ENCODE results near the gene POLR2I. TPM values are rescaled to one million over a fixed set of nuclear protein-coding genes. Genes with fewer than 3 reads are reported as not detected.

POLR2I gene
- polyA plus RNA-seq, 3 donors from 2014 or later: 102 to 136 (median 127) TPM

- H3K4me1 Mint-ChIP-seq: peaks cover 22 to 27% of the 10 kb centered on the region in 2 donors
- peaks cover 4 to 8% (median 7%) of the 10 kb centered on the region in 3 donors for H3K27me3 Mint-ChIP-seq (ENCODE audit: low read depth in 3 of 3)
- peak overlapping the region in 2 of 6 donors; percentile 31 to 36 for H3K27ac Mint-ChIP-seq
- peaks cover 5 to 14% (median 9%) of the 10 kb centered on the region in 3 donors for H3K36me3 Mint-ChIP-seq
- H3K4me3 Mint-ChIP-seq: peak overlapping the region in 1 of 5 donors; percentile 18
- H3K9me3 Mint-ChIP-seq: no peaks in the 10 kb centered on the region
- no peak for DNase-seq
Measured at GRCh38 chr19:36120092-36120983, 5.7 kb upstream of the POLR2I start.

- peaks cover 4 to 12% (median 8%) of the 10 kb centered on the region in 3 donors for H3K36me3 Mint-ChIP-seq
- peaks cover 48 to 53% of the 10 kb centered on the region in 2 donors for H3K4me1 Mint-ChIP-seq
- H3K27me3 Mint-ChIP-seq (ENCODE audit: low read depth in 3 of 3): peaks cover 13 to 20% (median 18%) of the 10 kb centered on the region in 3 donors
- peaks cover 0 to 4% (median 0%) of the 10 kb centered on the region in 6 donors for H3K9me3 Mint-ChIP-seq
- peak overlapping the region; percentile 83 to 95 (median 90) for H3K4me3 Mint-ChIP-seq
- H3K27ac Mint-ChIP-seq: peak overlapping the region; percentile 92 to 99 (median 98)
- DNase-seq: no peak
Measured at GRCh38 chr19:36116344-36116637, 1.6 kb upstream of the POLR2I start.

GRCh38 chr19:36115453-36116343 is 1.0 kb upstream of the POLR2I start, which contains the start of gene TBCB:
TBCB (plus strand) TSS chr19:36115468; CDS start chr19:36115561, 93 bp downstream.
- H3K9me3 Mint-ChIP-seq: peaks cover 0 to 4% (median 0%) of the 10 kb centered on the region in 6 donors
- H3K36me3 Mint-ChIP-seq: peaks cover 4 to 12% (median 8%) of the 10 kb centered on the region in 3 donors
- H3K27me3 Mint-ChIP-seq (ENCODE audit: low read depth in 3 of 3): peaks cover 13 to 20% (median 18%) of the 10 kb centered on the region in 3 donors
- H3K27ac Mint-ChIP-seq: peak within 1 kb of the TSS; percentile 92 to 99 (median 98)
- no peak for DNase-seq
- H3K4me3 Mint-ChIP-seq: peak within 1 kb of the TSS; percentile 83 to 95 (median 90)
- peaks cover 48 to 53% of the 10 kb centered on the region in 2 donors for H3K4me1 Mint-ChIP-seq

- Mint-ChIP-seq H3K4me1 (peaks cover 45 to 47% of the 10 kb centered on the region in 2 donors), H3K4me3 (peak overlapping the region; percentile 83 to 95 (median 90)), H3K36me3 (peaks cover 4 to 8% (median 8%) of the 10 kb centered on the region in 3 donors), H3K27ac (peak overlapping the region; percentile 92 to 99 (median 98)), H3K9me3 (peaks cover 0 to 4% (median 0%) of the 10 kb centered on the region in 6 donors), H3K27me3 (ENCODE audit: low read depth in 3 of 3) (peaks cover 11 to 20% (median 15%) of the 10 kb centered on the region in 3 donors)
- DNase-seq: peak; percentile 39 to 54 (median 54)
Measured at GRCh38 chr19:36113894-36114720, 568 bp downstream of the POLR2I start.

- DNase-seq: no peak
- peaks cover 11 to 20% (median 15%) of the 10 kb centered on the region in 3 donors for H3K27me3 Mint-ChIP-seq (ENCODE audit: low read depth in 3 of 3)
- peak overlapping the region; percentile 85 to 99 (median 98) for H3K27ac Mint-ChIP-seq
- H3K9me3 Mint-ChIP-seq: peaks cover 0 to 4% (median 0%) of the 10 kb centered on the region in 6 donors
- peak overlapping the region; percentile 83 to 95 (median 90) for H3K4me3 Mint-ChIP-seq
- peaks cover 4 to 8% (median 8%) of the 10 kb centered on the region in 3 donors for H3K36me3 Mint-ChIP-seq
- H3K4me1 Mint-ChIP-seq: peaks cover 45 to 47% of the 10 kb centered on the region in 2 donors
Measured at GRCh38 chr19:36113425-36113824, 1.2 kb downstream of the POLR2I start.

GRCh38 chr19:36112678-36113077 is 2.0 kb downstream of the POLR2I start:
- Mint-ChIP-seq H3K4me1 (peaks cover 41% of the 10 kb centered on the region in 2 donors), H3K27me3 (ENCODE audit: low read depth in 3 of 3) (peaks cover 11 to 20% (median 15%) of the 10 kb centered on the region in 3 donors), H3K36me3 (peaks cover 0 to 4% (median 3%) of the 10 kb centered on the region in 3 donors), H3K27ac (peak overlapping the region in 4 of 6 donors; percentile 17 to 82 (median 80)), H3K4me3 (peak overlapping the region; percentile 59 to 88 (median 68)), H3K9me3 (peaks cover 0 to 4% (median 0%) of the 10 kb centered on the region in 6 donors)
- no peak for DNase-seq

GRCh38 chr19:36111200-36111539 is 3.5 kb downstream of the POLR2I start:
- Mint-ChIP-seq H3K27me3 (ENCODE audit: low read depth in 3 of 3) (peaks cover 11 to 20% (median 15%) of the 10 kb centered on the region in 3 donors), H3K4me1 (peaks cover 30 to 31% of the 10 kb centered on the region in 2 donors), H3K9me3 (peaks cover 0 to 4% (median 0%) of the 10 kb centered on the region in 6 donors)

GRCh38 chr19:36110487-36111199 is 4.0 kb downstream of the POLR2I start, which contains the start of gene OVOL3:
OVOL3 (plus strand) TSS chr19:36111143; CDS start chr19:36111203, 60 bp downstream.
- Mint-ChIP-seq H3K4me1 (peaks cover 26% of the 10 kb centered on the region in 2 donors), H3K9me3 (peaks cover 0 to 4% (median 0%) of the 10 kb centered on the region in 6 donors), H3K36me3 (peaks cover 0 to 4% (median 3%) of the 10 kb centered on the region in 3 donors), H3K27me3 (ENCODE audit: low read depth in 3 of 3) (peaks cover 11 to 15% (median 15%) of the 10 kb centered on the region in 3 donors), H3K4me3 (peak within 1 kb of the TSS in 1 of 5 donors; percentile 26), H3K27ac (no peak within 1 kb of the TSS)
- no peak for DNase-seq

More at GRCh38 chr19:36111200-36111539, 3.5 kb downstream of the POLR2I start:
- Mint-ChIP-seq H3K4me3 (no peak overlapping the region), H3K27ac (no peak overlapping the region), H3K36me3 (peaks cover 0 to 4% (median 3%) of the 10 kb centered on the region in 3 donors)
- DNase-seq: no peak

- H3K9me3 Mint-ChIP-seq: no peaks in the 10 kb centered on the region
- H3K4me3 Mint-ChIP-seq: no peak overlapping the region
- peaks cover 0 to 4% (median 3%) of the 10 kb centered on the region in 3 donors for H3K36me3 Mint-ChIP-seq
- no peak for DNase-seq
- H3K27ac Mint-ChIP-seq: no peak overlapping the region
- H3K27me3 Mint-ChIP-seq (ENCODE audit: low read depth in 3 of 3): peaks cover 1 to 3% (median 2%) of the 10 kb centered on the region in 3 donors
- H3K4me1 Mint-ChIP-seq: peaks cover 10% of the 10 kb centered on the region in 2 donors
Measured at GRCh38 chr19:36108684-36109083, 6.0 kb downstream of the POLR2I start.

- no peaks in the 10 kb centered on the region for H3K4me1 Mint-ChIP-seq
- no peak overlapping the region for H3K27ac Mint-ChIP-seq
- no peaks in the 10 kb centered on the region for H3K9me3 Mint-ChIP-seq
- no peaks in the 10 kb centered on the region for H3K27me3 Mint-ChIP-seq (ENCODE audit: low read depth in 3 of 3)
- H3K36me3 Mint-ChIP-seq: peaks cover 0 to 3% (median 0%) of the 10 kb centered on the region in 3 donors
- H3K4me3 Mint-ChIP-seq: no peak overlapping the region
- DNase-seq: no peak
Measured at GRCh38 chr19:36106991-36107390, 7.7 kb downstream of the POLR2I start.

- DNase-seq: no peak
- H3K27me3 Mint-ChIP-seq (ENCODE audit: low read depth in 3 of 3): no peaks in the 10 kb centered on the region
- peaks cover 0 to 3% (median 0%) of the 10 kb centered on the region in 3 donors for H3K36me3 Mint-ChIP-seq
- H3K4me3 Mint-ChIP-seq: no peak overlapping the region
- H3K9me3 Mint-ChIP-seq: no peaks in the 10 kb centered on the region
- H3K27ac Mint-ChIP-seq: peak overlapping the region in 1 of 6 donors; percentile 57
- no peaks in the 10 kb centered on the region for H3K4me1 Mint-ChIP-seq
Measured at GRCh38 chr19:36106441-36106840, 8.2 kb downstream of the POLR2I start.
